Pulmonary artery endothelial cell (primary cell): ENCODE measurements around the gene TOP2A. TPM values are rescaled to one million over a fixed set of nuclear protein-coding genes. Genes with fewer than 3 reads are reported as not detected.
A peak's percentile ranks its signal among the peaks of the same experiment; 100 is the strongest.

Experiments
- DNase-seq: peaks from one replicate; pipeline ENCODE4 v3.0.0-alpha.2; 2011; ENCODE audit warnings: low read depth, low spot score
- total RNA-seq: library from RNA; depleted of rRNA; stranded (reverse); fragments of >200 nt; gene quantifications from 2 replicates; pipeline ENCODE4 v1.2.3, GENCODE V29; 2014

The TOP2A gene
- total RNA-seq, 1 donor from 2014 or later: 59.6 TPM

DNA sequence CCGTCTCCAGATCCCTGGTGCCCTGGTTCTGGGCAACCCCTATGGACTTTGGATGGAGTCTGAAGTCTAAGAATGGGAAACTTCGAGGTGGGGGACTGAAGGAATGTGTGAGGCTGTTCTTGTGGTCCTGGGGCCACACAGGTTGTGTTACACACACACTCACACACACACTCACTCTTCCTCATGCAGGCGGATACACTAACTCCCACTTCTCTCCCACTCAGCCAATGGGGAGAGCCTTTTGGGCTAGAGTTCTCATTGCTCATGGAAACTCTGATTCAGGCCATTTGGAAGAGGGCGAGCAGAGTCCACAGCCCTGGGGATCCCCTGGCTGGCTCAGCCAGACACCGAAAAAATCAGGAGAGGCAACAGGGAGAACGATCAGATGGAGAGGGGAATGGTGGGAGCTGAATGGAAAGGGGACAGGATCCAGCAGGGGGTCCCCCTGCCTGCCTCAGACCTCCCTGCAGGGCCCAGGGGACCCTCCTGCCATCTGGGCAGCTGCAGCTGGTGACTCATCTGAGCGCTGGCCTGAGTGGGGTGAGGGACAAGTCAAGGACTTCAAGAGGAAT, 34.6 kb upstream of the TOP2A start:
- DNase-seq: no peak

- no peak for DNase-seq
These were observed 33.7 kb upstream of the TOP2A start for GRCh38 chr17:40451420-40451819.

DNA sequence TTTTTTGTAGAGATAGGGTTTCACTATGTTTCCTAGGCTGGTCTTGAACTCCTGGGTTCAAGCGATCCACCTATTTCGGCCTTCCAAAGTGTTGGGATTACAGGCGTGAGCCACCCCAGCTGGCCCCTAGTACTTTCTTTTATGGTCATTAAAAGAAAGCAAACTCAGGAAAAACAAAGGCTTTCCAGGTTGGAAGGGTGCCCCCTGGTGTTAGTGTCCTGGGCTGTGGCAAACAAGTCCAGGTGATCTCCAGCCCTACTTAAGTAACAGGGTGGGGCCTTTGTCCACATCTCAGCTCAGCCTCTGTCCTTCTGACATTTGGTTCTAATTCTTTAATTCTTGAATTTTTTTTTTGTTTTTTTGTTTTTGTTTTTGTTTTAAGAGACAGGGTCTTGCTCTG, 32.5 kb upstream of the TOP2A start:
- DNase-seq: no peak

DNA sequence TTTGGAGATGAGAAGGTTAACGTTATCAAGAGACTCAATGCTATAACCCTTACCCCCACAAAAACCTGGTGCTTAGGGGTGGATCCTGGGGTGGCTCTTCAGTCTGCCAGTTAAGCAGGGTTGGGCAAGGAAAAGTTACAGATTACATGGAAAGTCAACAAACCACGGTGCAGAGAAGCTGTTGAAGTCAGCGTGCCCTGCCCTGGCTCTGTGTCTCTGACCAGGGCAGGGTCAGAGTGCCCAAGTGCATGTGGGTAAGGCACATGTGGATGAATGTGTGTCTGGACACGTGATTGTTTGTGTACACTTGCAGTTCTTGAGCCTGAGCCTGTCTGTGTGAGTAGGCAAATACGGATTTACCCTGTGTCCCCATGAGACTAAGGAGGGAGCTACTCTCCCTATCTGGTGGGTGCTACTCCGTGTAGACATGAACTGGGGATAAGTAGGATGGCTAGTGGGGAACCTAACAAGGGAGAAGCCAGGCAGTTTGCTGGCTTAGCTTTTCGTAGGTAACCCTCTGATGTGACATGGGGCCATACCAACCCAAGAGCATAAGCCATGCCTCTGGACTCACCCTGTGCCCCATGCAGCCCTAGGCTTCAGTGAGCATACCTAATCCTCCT, 31.1 kb upstream of the TOP2A start:
- DNase-seq: no peak

DNA sequence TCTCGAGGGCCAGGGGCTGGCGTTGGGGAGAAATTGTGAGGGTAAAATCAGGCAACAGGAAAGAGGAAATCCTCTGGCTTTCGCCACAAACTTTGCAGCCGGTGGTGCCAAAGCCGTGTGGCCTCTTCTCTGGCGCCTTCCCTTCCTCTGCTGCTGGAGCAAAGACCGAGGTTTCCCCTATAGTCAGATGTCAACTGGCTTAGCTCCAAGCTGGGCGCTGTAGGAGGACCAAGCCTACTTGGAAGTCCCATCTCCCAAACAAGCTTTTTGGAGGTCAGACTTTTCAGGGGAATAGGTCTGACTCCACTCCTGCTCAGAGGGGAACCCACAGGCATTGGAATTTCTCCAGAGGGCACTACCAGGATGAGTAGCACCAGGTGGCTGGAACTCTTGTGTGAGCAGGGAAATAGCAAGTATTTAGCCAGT, 30.5 kb upstream of the TOP2A start:
- DNase-seq: no peak

- DNase-seq: no peak
These were observed 30.1 kb upstream of the TOP2A start for GRCh38 chr17:40447806-40448205.

DNA sequence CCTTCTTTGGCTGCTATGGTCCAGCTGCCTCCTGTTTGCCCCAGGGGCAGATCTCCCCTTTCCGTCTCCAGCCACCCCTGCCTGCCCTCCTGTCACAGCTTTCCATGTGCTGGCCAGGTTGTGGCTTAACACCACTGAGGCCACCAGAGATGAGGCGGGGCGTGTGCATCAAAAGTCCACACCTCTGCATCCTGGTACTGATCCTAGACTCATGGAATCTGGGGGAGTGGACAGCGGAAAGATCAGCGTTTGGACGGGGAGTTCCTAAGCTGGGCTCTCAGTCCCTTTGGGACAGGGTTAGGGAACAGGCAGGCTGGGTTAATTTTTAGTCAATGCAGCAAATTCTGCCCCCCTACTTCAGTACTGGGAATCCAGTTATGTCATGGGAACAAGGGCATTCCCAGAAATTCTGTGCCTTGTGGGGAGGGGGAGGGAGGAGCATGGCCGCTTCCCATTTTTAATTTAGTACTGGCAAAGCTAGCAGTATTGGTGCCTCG, 29.5 kb upstream of the TOP2A start:
- DNase-seq: no peak

DNA sequence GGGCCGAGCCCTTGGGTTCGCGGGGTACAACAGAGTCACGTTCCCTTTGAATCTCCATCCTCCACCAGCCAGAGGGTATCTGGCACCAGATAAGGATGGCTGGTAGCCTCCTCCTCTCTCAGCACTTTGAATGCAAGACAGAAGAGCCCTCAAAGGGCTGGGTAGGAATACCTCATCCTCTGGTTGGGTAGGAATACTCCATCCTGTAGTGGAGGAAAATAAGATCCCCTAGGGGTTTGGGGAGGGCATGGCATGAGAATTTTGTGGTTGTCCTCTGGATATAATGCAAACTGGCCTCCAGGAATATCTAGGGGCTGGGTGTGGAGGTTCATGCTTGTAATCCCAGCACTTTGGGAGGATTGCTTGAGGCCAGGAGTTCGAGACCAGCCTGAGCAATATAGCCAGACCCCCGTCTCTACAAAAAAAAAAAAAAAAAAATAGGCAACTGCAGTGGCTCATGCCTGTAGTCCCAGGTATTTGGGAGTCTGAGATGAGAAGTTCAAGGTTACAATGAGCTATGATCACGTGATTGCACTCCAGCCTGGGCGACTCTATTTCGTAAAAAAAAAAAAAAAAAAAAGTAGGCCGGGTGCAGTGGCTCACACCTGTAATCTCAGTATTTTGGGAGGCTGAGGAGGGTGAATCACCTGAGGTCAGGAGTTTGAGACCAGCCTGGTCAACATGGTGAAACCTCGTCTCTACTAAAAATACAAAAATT, 28.2 kb upstream of the TOP2A start:
- no peak for DNase-seq

DNA sequence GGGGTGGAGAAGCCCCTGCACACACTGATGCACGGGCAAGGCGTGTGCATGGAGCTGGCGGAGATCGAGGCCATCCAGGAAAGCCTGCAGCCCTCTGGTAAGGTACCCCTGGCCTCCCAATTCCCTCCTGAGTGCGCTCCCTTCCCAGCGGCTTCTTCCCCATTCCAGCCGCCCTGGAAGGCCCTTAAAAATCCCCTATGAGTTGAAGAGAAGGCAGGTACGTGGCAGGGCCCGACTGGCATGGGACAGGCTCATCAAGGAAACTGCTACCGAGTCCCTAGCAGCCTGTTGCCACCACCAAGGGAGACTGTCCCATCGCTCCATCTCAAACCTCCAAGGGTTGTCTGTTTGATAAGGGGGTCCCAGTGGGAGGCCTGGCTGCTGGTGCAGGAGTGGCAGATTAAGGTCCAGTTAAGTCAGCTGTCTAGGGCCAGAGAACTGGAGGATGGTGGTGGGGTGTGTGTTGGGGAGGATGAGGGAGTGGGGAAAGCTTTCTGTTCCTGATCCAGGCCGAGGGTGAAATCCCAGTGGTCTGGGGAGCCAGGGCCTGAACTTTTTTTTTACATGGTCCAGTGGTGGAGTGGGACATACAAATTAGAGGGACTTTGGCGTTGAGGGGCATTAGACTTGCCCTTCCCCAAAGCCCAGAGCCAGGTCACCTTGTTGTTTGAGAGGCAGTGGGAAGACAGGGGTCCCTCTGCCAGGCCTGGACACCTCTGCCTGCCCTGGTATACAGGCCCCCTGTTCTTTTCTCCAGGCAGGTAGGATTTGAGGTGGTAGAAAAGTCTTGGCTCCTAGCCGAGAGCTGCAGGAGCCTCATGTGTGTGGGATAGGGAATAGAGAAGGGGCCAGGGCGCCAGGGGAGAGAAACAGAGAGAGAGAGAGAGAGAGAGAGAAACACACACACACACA, 26.5 kb upstream of the TOP2A start:
- no peak for DNase-seq

GRCh38 chr17:40443196-40443987, 25.7 kb upstream of the TOP2A start, which contains the start of gene IGFBP4:
Gene IGFBP4, plus strand, starts transcription at chr17:40443450. Its CDS starts 286 bp downstream, at chr17:40443736.
- DNase-seq: peak; percentile 44

DNA sequence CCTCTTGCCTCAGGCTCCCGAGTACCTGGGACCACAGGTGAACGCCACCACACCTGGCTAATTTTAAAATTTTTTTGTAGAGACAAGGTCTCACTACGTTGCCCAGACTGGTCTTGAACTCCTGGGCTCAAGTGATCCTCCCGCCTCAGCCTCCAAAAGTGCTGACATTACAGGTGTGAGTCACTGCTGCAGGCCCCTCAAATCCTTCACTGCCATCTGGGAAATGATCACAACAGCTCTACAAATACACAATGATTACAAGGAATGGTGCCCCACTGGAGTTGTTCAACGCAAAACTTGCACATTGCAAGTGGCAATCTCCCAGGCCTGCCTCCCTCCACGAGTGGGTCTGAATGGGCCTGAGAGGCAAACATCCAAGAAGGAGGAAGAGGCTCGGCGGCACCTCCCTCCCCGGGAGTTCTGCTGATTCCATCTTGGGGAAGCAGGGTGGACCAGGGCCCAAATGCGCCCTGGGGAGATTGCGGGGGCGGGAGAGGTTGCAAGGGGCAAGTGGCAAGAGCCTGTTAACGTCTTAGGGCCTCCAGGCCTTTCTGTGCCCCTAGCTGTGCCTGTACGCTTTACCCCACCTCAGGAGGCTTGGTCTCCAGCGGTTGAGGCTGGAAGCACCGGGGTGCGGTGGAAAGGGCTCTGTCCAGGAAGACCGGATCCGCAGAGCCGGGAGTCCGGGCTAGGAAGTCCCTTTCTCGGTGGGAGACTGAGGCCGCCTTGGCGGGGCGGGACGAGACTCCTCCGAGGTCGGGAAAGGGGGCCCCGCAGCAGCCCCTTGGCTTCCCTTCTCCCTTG, 24.9 kb upstream of the TOP2A start:
- DNase-seq: no peak

- no peak for DNase-seq
These were observed 22.5 kb upstream of the TOP2A start for GRCh38 chr17:40440166-40440565.

DNA sequence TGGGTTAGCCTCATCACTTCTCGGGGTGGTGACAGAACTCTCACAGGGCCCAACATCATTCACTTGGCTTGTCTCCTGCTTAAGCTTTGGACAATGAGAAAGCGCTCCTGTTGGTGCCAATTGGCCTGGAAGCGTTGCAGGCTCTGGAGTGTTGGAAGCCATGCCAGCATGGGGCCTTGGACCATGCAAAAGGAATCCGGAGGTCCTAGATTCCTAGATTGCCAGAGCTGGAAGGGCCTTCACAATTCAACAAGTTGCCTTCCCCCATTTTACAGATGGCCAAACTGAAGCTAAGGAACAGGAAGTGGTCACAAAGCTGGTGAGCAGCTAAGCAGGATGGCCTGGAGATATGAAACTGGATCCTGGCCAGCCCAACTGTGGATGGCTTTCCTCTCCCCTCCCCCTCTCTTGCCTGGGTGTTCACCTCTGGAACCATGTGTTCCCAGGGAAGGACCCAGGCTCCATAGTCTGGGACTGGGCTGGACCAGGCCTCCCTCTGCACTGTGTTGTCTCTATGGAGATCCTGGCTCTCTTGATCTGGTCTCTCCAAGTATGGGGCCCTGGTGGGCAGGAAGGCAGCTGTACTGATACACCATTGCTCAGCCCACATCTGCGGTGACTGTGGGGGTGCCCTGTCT, 19.5 kb upstream of the TOP2A start:
- DNase-seq: no peak

DNA sequence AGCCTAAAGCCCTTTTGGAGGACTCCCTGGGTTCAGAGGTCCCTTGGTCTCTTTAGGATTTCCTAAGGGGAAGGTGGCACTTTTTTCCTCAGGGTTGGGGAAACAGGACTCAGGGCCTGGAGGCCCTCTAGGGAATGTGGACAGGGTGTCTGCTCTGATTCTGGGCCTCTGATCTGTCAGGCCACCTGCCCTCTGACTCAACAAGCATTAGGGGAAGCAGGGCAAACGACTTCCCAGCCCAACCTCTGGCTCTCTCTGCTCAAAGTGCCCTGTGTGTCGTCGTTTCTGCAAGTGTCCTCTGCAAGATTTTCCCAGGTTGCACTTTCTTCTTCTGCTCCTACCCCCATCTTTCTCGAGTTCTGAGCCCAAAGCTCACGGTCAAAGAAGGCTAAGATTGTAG, 18.9 kb upstream of the TOP2A start:
- DNase-seq: no peak

- no peak for DNase-seq
These were observed 16.1 kb upstream of the TOP2A start for GRCh38 chr17:40433551-40434415.

- no peak for DNase-seq
These were observed 15.3 kb upstream of the TOP2A start for GRCh38 chr17:40432864-40433528.

DNA sequence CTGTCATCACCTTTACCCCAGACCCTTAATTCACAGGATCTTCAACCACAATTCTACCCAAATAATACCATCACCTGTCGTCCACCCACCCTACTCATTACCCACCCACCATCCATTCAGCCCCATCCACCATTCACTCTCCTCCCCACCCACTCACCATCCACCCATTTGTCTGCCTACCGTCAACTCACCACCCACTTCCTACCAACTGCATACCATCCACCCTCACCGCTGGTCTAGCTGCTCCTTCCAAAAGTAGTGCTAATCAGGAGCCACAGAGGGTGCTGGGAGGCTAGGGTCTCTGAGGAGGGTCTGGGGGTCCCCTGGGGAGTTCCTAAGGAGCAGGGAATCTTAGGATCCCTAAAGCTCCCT, 13.5 kb upstream of the TOP2A start:
- DNase-seq: no peak
